Nephron progenitor cell (in vitro differentiated cells): ENCODE results near the gene ZNF691.

Experiments
- DNase-seq: peaks from one replicate; pipeline ENCODE4 v3.0.0; 2021
- H3K27ac Mint-ChIP-seq: 2 replicates; pipeline ENCODE4 v1.8.0; 2021; ENCODE audit warnings: mild to moderate bottlenecking, moderate library complexity, mixed read lengths
- H3K27me3 Mint-ChIP-seq: 2 replicates; pipeline ENCODE4 v1.8.0; 2021; ENCODE audit warnings: mild to moderate bottlenecking, low read depth, mixed read lengths; ENCODE audit not compliant: poor library complexity
- H3K36me3 Mint-ChIP-seq: 2 replicates; pipeline ENCODE4 v1.8.0; 2021; ENCODE audit warnings: low read depth, mixed read lengths
- H3K4me1 Mint-ChIP-seq: 2 replicates; pipeline ENCODE4 v1.8.0; 2021; ENCODE audit warnings: mixed read lengths
- H3K4me3 Mint-ChIP-seq: 2 replicates; pipeline ENCODE4 v1.8.0; 2021; ENCODE audit warnings: mild to moderate bottlenecking, moderate library complexity, mixed read lengths
- H3K9me3 Mint-ChIP-seq: 2 replicates; pipeline ENCODE4 v1.8.0; 2021; ENCODE audit warnings: mild to moderate bottlenecking, moderate library complexity, mixed read lengths
- TF ChIP-seq, protein P1 (sequence below): fragments of 200-600 bp; sonication (generic); IDR thresholded peaks from 2 replicates; pipeline ENCODE4 v1.5.0; 2021; ENCODE audit warnings: antibody characterized with exemption

Gene ZNF691

DNA sequence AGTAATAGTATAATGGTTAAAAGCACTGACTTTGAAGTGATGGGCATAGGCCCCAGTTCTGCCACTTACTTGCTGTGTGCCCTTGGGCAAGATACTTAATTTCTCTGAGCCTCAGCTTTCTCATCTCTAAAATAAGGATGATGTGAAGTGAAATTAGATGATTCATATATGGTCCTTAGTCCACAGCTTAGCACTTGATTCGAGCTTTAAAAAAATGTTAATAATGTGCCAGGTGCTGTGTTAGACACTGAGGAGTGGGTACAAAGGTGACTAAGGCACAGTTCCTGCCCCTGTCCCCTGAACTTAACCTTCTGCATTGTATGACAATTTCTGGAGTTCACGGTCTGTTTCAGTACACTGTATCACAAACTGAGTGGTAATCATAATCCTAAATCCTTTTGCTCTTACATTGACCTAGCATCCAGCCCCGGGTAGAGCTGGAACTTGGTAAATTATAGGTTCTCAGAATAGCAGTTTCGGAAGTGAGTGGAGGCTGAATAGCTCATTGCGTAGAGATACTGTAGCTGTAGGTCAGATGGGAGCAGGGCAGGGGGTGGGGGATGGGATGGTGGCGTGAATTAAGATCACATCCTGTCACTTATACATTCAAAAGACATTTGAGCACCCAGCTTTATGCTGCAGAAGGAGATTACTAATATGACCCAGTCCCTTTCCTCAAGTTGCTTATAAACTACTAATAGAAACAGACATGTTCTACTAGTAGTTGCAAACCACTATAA lies 1.5 kb downstream of the ZNF691 start:
- Mint-ChIP-seq H3K9me3 (peaks cover 47% of the 10 kb centered on the region), H3K4me3 (peak overlapping the region; percentile 95), H3K27me3 (peaks cover 3% of the 10 kb centered on the region), H3K27ac (no peak overlapping the region), H3K36me3 (peaks cover 70% of the 10 kb centered on the region), H3K4me1 (peaks cover 25% of the 10 kb centered on the region)
- TF ChIP-seq, protein P1, sequence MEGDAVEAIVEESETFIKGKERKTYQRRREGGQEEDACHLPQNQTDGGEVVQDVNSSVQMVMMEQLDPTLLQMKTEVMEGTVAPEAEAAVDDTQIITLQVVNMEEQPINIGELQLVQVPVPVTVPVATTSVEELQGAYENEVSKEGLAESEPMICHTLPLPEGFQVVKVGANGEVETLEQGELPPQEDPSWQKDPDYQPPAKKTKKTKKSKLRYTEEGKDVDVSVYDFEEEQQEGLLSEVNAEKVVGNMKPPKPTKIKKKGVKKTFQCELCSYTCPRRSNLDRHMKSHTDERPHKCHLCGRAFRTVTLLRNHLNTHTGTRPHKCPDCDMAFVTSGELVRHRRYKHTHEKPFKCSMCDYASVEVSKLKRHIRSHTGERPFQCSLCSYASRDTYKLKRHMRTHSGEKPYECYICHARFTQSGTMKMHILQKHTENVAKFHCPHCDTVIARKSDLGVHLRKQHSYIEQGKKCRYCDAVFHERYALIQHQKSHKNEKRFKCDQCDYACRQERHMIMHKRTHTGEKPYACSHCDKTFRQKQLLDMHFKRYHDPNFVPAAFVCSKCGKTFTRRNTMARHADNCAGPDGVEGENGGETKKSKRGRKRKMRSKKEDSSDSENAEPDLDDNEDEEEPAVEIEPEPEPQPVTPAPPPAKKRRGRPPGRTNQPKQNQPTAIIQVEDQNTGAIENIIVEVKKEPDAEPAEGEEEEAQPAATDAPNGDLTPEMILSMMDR = no peak
- DNase-seq = no peak

- H3K4me1 Mint-ChIP-seq = peaks cover 25% of the 10 kb centered on the region
- H3K27ac Mint-ChIP-seq = no peak overlapping the region
- DNase-seq = no peak
- no peak overlapping the region for H3K4me3 Mint-ChIP-seq
- TF ChIP-seq, protein P1 = no peak
- H3K36me3 Mint-ChIP-seq = peaks cover 73% of the 10 kb centered on the region
- H3K27me3 Mint-ChIP-seq = peaks cover 3% of the 10 kb centered on the region
- H3K9me3 Mint-ChIP-seq = peaks cover 57% of the 10 kb centered on the region
Measured at GRCh38 chr1:42848823-42849537, 2.6 kb downstream of the ZNF691 start.

- Mint-ChIP-seq H3K9me3 (peaks cover 59% of the 10 kb centered on the region), H3K4me1 (peaks cover 25% of the 10 kb centered on the region), H3K27me3 (peaks cover 3% of the 10 kb centered on the region), H3K27ac (no peak overlapping the region), H3K36me3 (peaks cover 74% of the 10 kb centered on the region), H3K4me3 (no peak overlapping the region)
- DNase-seq = no peak
- TF ChIP-seq, protein P1 = no peak
Measured at GRCh38 chr1:42849944-42850343, 3.5 kb downstream of the ZNF691 start.

GRCh38 chr1:42851420-42851819 lies 5.0 kb downstream of the ZNF691 start:
- peaks cover 73% of the 10 kb centered on the region for H3K9me3 Mint-ChIP-seq
- peaks cover 87% of the 10 kb centered on the region for H3K36me3 Mint-ChIP-seq
- no peak overlapping the region for H3K4me3 Mint-ChIP-seq
- TF ChIP-seq, protein P1 = no peak
- H3K4me1 Mint-ChIP-seq = peaks cover 21% of the 10 kb centered on the region
- H3K27ac Mint-ChIP-seq = no peak overlapping the region
- peaks cover 3% of the 10 kb centered on the region for H3K27me3 Mint-ChIP-seq
- DNase-seq = no peak

DNA sequence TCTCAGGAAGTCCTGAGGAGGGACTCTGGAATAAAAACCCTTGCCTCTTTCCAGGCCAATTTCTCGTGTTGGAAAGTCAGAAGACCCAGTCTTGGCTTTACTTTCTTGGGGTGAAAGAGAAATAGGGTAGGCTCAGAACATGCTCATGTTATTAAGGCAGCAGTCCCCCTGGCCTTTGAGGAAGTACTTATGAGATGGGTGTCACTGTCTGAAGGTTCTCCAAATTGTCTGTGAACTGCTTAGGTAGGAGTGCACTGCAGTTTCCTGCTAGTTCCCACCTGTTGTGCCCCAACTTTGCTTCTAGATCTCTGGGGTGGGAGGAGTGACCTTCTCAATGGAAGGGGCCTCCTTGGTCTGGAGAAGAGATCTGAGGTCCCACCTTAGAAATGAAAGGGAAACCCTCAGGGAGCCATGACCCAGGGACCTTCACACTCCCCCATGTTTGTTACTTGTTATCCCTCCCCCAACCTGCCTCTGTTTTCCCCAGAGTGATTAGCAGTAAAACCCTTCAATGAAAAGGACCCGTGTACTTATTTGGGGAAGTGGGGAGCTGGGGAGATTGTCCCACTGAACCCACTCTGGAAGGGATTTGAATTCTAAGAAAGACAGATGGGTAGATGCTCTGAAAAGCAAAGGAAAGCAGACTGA lies 5.7 kb downstream of the ZNF691 start:
- Mint-ChIP-seq H3K27ac (no peak overlapping the region), H3K4me3 (no peak overlapping the region), H3K9me3 (peaks cover 80% of the 10 kb centered on the region), H3K36me3 (peaks cover 94% of the 10 kb centered on the region), H3K27me3 (peaks cover 7% of the 10 kb centered on the region), H3K4me1 (peaks cover 17% of the 10 kb centered on the region)
- no peak for DNase-seq
- TF ChIP-seq, protein P1 = no peak
